Measurements from ENCODE around the gene LIPE. TPM values are rescaled to one million over a fixed set of nuclear protein-coding genes. Genes with fewer than 3 reads are reported as not detected.

Gene LIPE
- total and polyA plus RNA-seq, 9 donors, result 3.8 to 10.1 (median 8.6) TPM

DNA sequence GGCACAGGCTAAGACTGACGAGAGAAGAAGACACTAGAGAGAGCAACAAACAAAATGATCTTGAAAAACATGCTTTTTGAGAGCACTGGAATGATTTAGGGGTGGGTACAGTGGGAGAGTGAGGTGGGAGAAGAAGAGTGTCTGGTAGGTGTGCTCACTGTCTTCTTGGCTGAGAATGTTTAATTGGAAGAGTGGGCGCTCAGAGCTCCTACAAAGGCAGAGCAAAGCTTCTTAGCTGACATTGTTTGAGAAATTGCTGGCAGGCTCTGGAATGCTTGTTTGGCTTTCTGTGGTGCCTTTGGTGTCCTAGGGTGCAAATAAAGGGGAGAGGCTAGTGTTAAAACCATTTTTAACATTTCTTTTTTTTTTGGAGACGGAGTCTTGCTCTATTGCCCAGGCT is 1.5 kb upstream of the LIPE start:
- no peak for DNase-seq
- Histone ChIP-seq H3K4me3 (ENCODE audit: low read length) (no peak overlapping the region), H3K27me3 (ENCODE audit: control insufficient read depth, insufficient read depth, low read length) (peaks cover 13% of the 10 kb centered on the region), H3K9me3 (replicated peaks; ENCODE audit: control insufficient read depth, low read depth, low read length) (no peaks in the 10 kb centered on the region), H3K27ac (ENCODE audit: low read length) (no peak overlapping the region), H3K4me1 (ENCODE audit: control insufficient read depth, insufficient read depth, low read length) (peaks cover 14% of the 10 kb centered on the region), H3K36me3 (ENCODE audit: control insufficient read depth, insufficient read depth, low read length) (no peaks in the 10 kb centered on the region)
- 74% methylated on average over 3 of the region's 3 CpGs for WGBS (ENCODE audit: insufficient coverage)

DNA sequence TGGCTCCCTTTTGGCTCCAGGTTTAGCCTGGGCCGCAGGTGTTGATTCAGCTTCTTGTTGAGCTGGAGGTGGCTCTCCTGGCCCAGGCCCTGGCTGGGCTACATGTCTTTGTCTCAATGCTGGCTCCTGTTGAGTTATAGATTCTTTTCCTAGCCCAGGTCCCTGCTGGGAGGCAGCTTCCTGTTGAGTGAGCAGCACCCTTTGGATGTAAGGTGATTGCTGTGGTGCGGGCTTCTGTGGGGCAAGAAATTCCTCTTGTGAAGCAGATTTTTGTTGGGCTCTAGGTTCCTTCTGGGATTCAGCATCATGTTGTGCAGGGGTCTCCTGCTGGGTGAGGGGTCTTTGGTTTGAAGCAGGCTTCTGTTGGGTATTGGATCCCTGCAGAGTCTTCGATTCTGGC is 545 bp downstream of the LIPE start:
- Histone ChIP-seq H3K9me3 (replicated peaks; ENCODE audit: control insufficient read depth, low read depth, low read length) (no peaks in the 10 kb centered on the region), H3K36me3 (ENCODE audit: control insufficient read depth, insufficient read depth, low read length) (no peaks in the 10 kb centered on the region), H3K27me3 (ENCODE audit: control insufficient read depth, insufficient read depth, low read length) (peaks cover 17% of the 10 kb centered on the region), H3K27ac (ENCODE audit: low read length) (no peak overlapping the region), H3K4me1 (ENCODE audit: control insufficient read depth, insufficient read depth, low read length) (peaks cover 28% of the 10 kb centered on the region), H3K4me3 (ENCODE audit: low read length) (no peak overlapping the region)
- DNase-seq, result no peak
- 95% methylated on average over 2 of the region's 3 CpGs for WGBS (ENCODE audit: insufficient coverage)

DNA sequence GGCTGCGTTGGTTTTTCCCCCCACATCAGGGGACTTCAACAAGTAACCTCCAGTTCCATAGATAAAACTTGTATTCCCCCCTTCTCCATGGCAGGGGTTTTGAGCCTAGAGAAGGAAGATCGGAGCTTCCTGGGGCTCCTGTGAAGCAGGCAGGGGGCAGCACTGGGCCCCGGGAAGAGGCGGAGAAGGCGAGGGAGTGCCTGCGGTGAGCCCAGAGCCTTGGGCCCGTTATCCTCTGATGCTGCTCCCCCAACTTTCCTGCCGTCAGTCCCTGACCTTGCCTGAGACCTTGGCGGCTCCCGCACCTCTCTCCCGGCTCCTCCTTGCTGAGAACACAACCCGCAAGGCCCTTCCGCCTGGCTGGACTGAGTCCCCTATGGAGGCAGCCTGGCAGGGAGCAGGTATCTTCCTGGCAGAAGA is 2.5 kb downstream of the LIPE start:
- Histone ChIP-seq H3K36me3 (ENCODE audit: control insufficient read depth, insufficient read depth, low read length) (no peaks in the 10 kb centered on the region), H3K4me1 (ENCODE audit: control insufficient read depth, insufficient read depth, low read length) (peaks cover 34% of the 10 kb centered on the region), H3K27me3 (ENCODE audit: control insufficient read depth, insufficient read depth, low read length) (peaks cover 17% of the 10 kb centered on the region), H3K27ac (ENCODE audit: low read length) (no peak overlapping the region), H3K9me3 (replicated peaks; ENCODE audit: control insufficient read depth, low read depth, low read length) (no peaks in the 10 kb centered on the region), H3K4me3 (ENCODE audit: low read length) (no peak overlapping the region)
- no peak for DNase-seq
- WGBS (ENCODE audit: insufficient coverage), result 53% methylated on average over 12 of the region's 13 CpGs

DNA sequence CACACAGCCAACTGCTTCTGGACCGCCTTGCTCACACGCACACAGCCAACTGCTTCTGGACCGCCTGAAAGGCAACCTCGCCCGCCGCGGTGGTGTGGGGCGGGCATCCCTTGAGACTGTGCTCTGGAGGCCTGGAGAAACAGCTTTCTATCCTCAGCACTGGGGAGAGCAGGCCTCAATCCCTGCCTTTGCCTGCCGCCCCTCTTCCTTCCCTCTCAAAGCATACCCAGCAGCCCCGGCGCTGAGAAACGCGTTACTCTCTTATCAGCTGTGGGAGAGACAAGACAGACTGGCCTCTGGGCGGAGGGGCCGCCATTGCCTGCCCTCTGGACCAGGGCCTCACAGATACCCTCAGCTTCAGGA is 2.9 kb downstream of the LIPE start:
- Histone ChIP-seq H3K9me3 (replicated peaks; ENCODE audit: control insufficient read depth, low read depth, low read length) (no peaks in the 10 kb centered on the region), H3K27me3 (ENCODE audit: control insufficient read depth, insufficient read depth, low read length) (peaks cover 17% of the 10 kb centered on the region), H3K27ac (ENCODE audit: low read length) (no peak overlapping the region), H3K4me3 (ENCODE audit: low read length) (peak overlapping the region; percentile 63), H3K36me3 (ENCODE audit: control insufficient read depth, insufficient read depth, low read length) (no peaks in the 10 kb centered on the region), H3K4me1 (ENCODE audit: control insufficient read depth, insufficient read depth, low read length) (peaks cover 34% of the 10 kb centered on the region)
- WGBS (ENCODE audit: insufficient coverage), result 57% methylated on average over 15 of the region's 15 CpGs
- DNase-seq, result no peak

DNA sequence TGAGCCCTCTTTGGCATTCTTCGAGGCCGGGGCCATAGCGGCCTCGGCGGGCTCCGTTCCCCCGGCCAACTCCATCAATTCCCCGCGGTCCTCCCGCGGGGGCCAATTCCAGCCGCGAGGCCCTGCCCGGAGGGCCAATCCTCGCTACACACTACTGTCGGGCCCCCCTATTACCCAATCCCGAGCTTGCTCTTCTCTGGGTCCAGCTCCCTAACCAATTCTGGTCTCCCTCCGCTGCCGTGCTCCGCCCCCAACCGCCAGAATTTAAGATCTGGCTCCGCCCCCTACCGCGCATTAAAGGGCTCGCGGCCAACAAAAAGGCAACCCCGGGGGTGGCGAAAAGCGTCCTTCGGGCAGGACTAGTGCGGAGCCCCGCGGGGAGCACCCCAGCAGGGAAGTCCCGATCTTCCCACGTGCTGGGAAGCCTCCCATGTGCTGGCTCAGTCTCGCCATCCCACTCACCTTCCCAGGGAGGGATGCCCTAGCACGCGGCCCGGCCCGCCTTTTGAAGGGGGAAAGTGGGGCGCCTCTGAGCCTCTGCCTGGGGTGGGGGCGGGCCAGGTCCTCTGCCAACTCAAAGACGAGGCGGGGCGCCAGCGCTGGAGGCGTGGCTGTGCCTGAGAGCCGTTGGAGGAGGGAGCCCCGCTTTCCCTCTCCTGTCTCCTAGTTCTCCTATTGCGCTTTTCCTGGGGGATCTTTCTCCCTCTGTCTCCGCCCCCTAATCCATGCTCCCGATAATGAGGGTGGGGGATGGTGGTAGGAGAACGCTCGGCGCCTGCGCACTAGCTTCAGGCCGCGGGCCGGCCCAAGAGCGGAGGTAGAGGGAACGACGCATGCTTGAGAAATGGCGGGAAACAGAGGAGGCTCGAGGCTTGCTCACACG is 3.5 kb downstream of the LIPE start:
- no peaks in the 10 kb centered on the region for H3K36me3 ChIP-seq (ENCODE audit: control insufficient read depth, insufficient read depth, low read length)
- H3K27ac ChIP-seq (ENCODE audit: low read length), result peak overlapping the region; percentile 82
- DNase-seq, result peak; percentile 94
- peaks cover 34% of the 10 kb centered on the region for H3K4me1 ChIP-seq (ENCODE audit: control insufficient read depth, insufficient read depth, low read length)
- WGBS (ENCODE audit: insufficient coverage), result 2% methylated on average over 49 of the region's 65 CpGs
- peaks cover 17% of the 10 kb centered on the region for H3K27me3 ChIP-seq (ENCODE audit: control insufficient read depth, insufficient read depth, low read length)
- peak overlapping the region; percentile 63 for H3K4me3 ChIP-seq (ENCODE audit: low read length)
- H3K9me3 ChIP-seq (replicated peaks; ENCODE audit: control insufficient read depth, low read depth, low read length), result no peaks in the 10 kb centered on the region

DNA sequence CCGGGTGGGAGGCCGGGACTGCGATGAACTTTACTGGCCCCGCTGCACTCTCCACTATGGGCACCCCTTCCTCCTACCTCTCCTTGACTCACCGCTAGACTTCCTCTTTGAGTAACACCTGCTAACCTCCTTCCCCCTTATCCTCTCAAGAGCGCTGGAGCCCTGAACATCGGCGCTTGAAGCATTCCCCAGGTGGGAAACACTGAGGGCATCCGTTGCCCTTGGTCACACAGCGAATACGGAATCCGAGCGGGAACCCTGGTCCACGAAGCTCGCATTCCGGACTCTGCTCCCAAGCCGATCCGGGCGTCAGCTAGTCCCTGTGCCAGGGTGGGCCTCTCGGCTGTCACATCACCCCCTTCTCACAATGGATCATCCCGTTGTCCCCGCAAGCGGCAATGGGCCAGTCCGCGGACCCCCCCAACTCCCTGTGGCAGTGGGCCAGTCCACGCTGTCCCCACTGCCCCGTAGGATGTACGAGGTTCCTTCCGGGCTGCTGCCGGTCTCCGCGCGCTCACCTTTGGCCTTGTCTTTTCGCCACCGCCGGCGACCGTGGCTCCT is 4.2 kb downstream of the LIPE start:
- H3K9me3 ChIP-seq (replicated peaks; ENCODE audit: control insufficient read depth, low read depth, low read length), result no peaks in the 10 kb centered on the region
- H3K27ac ChIP-seq (ENCODE audit: low read length), result peak overlapping the region; percentile 82
- H3K4me3 ChIP-seq (ENCODE audit: low read length), result peak overlapping the region; percentile 63
- peak; percentile 53 for DNase-seq
- peaks cover 17% of the 10 kb centered on the region for H3K27me3 ChIP-seq (ENCODE audit: control insufficient read depth, insufficient read depth, low read length)
- H3K4me1 ChIP-seq (ENCODE audit: control insufficient read depth, insufficient read depth, low read length), result peaks cover 34% of the 10 kb centered on the region
- under 1% methylated on average over 34 of the region's 38 CpGs for WGBS (ENCODE audit: insufficient coverage)
- H3K36me3 ChIP-seq (ENCODE audit: control insufficient read depth, insufficient read depth, low read length), result no peaks in the 10 kb centered on the region

DNA sequence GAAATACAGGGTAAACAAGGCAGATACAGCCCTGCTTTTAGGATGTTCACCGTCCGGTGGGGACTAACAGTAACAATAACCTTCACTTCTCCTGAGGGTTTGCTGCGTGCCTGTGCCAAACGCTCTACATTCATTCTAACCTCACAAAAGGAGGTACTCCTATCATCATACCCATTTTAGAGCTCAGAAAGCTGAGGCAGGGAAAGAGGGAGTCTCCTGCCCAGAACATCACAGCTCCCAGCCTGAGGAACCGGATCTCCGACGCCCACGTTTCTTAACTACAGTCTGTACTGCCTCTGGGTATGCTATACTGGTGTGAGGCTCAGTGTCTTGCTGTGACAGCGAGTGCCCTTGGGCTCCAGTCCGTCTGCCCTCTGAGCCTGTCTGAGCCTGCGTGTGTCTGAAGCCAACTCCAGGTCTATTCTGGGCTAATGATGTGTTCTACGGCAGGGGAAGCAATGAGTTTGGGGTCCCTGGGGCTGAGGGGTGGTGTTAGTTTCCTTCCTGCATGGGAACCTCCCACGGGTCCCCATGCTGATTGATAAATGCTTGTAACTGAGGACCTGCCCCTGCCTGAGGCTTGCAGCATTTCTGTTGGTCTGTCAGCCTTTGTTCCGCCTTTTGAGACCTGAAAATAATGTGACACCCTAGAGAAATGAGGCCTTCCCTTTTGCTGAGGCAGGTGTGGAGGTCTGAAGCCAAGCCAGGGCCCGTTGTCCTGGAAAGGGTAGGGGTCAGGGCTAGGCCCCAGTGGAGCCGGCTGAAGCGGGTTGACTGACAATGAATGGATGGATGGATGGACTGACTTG is 4.9 kb downstream of the LIPE start:
- H3K9me3 ChIP-seq (replicated peaks; ENCODE audit: control insufficient read depth, low read depth, low read length), result no peaks in the 10 kb centered on the region
- DNase-seq, result peak; percentile 41
- 40% methylated on average over 13 of the region's 17 CpGs for WGBS (ENCODE audit: insufficient coverage)
- peaks cover 17% of the 10 kb centered on the region for H3K27me3 ChIP-seq (ENCODE audit: control insufficient read depth, insufficient read depth, low read length)
- H3K36me3 ChIP-seq (ENCODE audit: control insufficient read depth, insufficient read depth, low read length), result no peaks in the 10 kb centered on the region
- peaks cover 34% of the 10 kb centered on the region for H3K4me1 ChIP-seq (ENCODE audit: control insufficient read depth, insufficient read depth, low read length)
- peak overlapping the region; percentile 82 for H3K27ac ChIP-seq (ENCODE audit: low read length)
- H3K4me3 ChIP-seq (ENCODE audit: low read length), result peak overlapping the region; percentile 63

DNA sequence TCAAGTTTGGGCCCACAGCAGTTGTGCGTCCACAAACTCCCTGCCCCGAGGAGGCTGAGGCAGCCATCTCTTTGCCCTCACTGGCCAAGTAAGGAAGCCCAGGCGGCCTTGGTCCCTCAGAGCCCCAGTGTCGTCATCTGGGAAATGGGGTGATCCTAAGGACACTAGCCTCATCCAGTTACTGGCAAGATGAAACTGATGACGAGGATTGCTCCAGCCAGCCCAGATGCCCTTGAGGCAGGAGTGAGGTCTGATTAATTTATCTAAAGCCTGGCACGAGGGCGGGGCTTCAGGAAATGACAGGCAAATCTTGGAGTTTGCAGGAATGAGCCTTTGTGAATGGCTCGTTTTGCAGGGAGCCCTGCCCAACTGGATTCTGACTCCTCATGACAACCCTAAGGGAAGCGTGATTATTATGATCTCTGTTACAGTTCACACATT is 5.6 kb downstream of the LIPE start:
- no peak for DNase-seq
- Histone ChIP-seq H3K27me3 (ENCODE audit: control insufficient read depth, insufficient read depth, low read length) (peaks cover 17% of the 10 kb centered on the region), H3K4me3 (ENCODE audit: low read length) (no peak overlapping the region), H3K4me1 (ENCODE audit: control insufficient read depth, insufficient read depth, low read length) (peaks cover 34% of the 10 kb centered on the region), H3K36me3 (ENCODE audit: control insufficient read depth, insufficient read depth, low read length) (no peaks in the 10 kb centered on the region), H3K27ac (ENCODE audit: low read length) (peak overlapping the region; percentile 29), H3K9me3 (replicated peaks; ENCODE audit: control insufficient read depth, low read depth, low read length) (no peaks in the 10 kb centered on the region)
- 81% methylated on average over 9 of the region's 9 CpGs for WGBS (ENCODE audit: insufficient coverage)

DNA sequence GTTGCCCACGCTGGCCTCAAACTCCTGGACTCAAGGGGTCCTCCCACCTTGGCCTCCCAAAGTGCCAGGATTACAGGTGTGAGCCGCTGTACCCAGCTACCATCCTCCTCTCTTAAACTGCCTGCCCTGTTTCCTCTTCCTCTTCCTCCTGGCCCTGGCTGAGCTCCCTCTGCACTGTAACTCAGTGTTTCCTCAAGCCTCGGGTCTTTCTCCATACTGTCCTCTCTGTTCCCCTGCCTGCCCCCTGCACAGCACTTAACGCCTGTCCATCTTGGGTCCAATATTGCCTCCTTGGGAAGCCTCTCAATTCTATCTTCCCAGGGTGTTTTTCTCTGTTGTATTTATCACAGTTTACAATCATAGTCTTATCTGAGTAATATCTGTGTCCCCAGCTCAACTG is 6.1 kb downstream of the LIPE start:
- H3K27me3 ChIP-seq (ENCODE audit: control insufficient read depth, insufficient read depth, low read length), result peaks cover 17% of the 10 kb centered on the region
- H3K36me3 ChIP-seq (ENCODE audit: control insufficient read depth, insufficient read depth, low read length), result no peaks in the 10 kb centered on the region
- peak overlapping the region; percentile 29 for H3K27ac ChIP-seq (ENCODE audit: low read length)
- 92% methylated on average over 2 of the region's 4 CpGs for WGBS (ENCODE audit: insufficient coverage)
- no peak overlapping the region for H3K4me3 ChIP-seq (ENCODE audit: low read length)
- no peak for DNase-seq
- no peaks in the 10 kb centered on the region for H3K9me3 ChIP-seq (replicated peaks; ENCODE audit: control insufficient read depth, low read depth, low read length)
- peaks cover 34% of the 10 kb centered on the region for H3K4me1 ChIP-seq (ENCODE audit: control insufficient read depth, insufficient read depth, low read length)

DNA sequence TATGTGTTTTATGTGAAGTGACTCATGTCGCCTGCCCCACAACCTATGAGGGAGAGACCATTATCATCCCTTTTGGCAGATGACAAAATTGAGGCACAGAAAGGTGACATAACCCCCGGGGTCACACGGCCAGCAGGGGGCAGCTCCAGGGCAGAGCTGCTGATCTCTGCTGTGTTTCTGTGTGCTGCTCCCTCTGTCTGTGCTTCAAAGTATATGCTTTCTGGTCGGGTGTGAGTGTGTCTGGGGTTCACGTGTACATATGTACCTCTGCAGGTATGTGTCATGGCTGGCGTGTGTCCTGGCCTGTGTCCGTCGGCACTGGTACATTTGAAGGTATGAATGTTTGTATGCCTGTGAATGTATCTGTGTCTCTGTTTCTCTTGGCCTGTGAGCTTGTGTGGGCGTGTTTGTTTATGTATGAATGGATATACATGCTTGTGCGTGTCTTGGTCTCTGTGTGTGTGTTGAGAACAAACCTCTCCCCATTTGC is 7.1 kb downstream of the LIPE start:
- no peak for DNase-seq
- Histone ChIP-seq H3K9me3 (replicated peaks; ENCODE audit: control insufficient read depth, low read depth, low read length) (no peaks in the 10 kb centered on the region), H3K4me3 (ENCODE audit: low read length) (no peak overlapping the region), H3K27me3 (ENCODE audit: control insufficient read depth, insufficient read depth, low read length) (peaks cover 17% of the 10 kb centered on the region), H3K4me1 (ENCODE audit: control insufficient read depth, insufficient read depth, low read length) (peaks cover 34% of the 10 kb centered on the region), H3K27ac (ENCODE audit: low read length) (no peak overlapping the region), H3K36me3 (ENCODE audit: control insufficient read depth, insufficient read depth, low read length) (no peaks in the 10 kb centered on the region)
- WGBS (ENCODE audit: insufficient coverage), result 44% methylated on average over 5 of the region's 10 CpGs
